WTC11 (cell line): ENCODE results near the gene ZBP1. TPM values are rescaled to one million over a fixed set of nuclear protein-coding genes. Genes with fewer than 3 reads are reported as not detected.

ENCODE experiments used
- ATAC-seq: fragments of 200-7000 bp; cut with Tn5 transposase; 2 replicates; pipeline ENCODE4 v1.10.0; 2021; ENCODE audit warnings: mild to moderate bottlenecking, moderate library complexity
- CTCF ChIA-PET: fragments of 300-600 bp; sonication (Branson Sonifier 250); formaldehyde crosslinking; loops from one replicate; lab custom pipeline; 2021; ENCODE audit warnings: antibody characterized with exemption; lab: Charles Lee
- POLR2A ChIA-PET: fragments of 350-600 bp; sonication (Branson Sonifier 250); formaldehyde crosslinking; loops from one replicate; lab custom pipeline; 2021; ENCODE audit warnings: antibody characterized with exemption; lab: Charles Lee
- DNase-seq: peaks from one replicate; pipeline ENCODE4 v3.0.0; 2021; ENCODE audit warnings: low spot score
- H3K27ac Mint-ChIP-seq: 2 replicates; pipeline ENCODE4 v1.8.0; 2021; ENCODE audit warnings: mixed read lengths
- H3K27me3 Mint-ChIP-seq: 2 replicates; pipeline ENCODE4 v1.8.0; 2021; ENCODE audit warnings: low read depth, mild to moderate bottlenecking, moderate library complexity, mixed read lengths
- H3K36me3 Mint-ChIP-seq: 2 replicates; pipeline ENCODE4 v1.8.0; 2021; ENCODE audit warnings: mixed read lengths
- H3K4me1 Mint-ChIP-seq: 2 replicates; pipeline ENCODE4 v1.8.0; 2022; ENCODE audit warnings: mixed read lengths
- H3K4me3 Mint-ChIP-seq: 2 replicates; pipeline ENCODE4 v1.8.0; 2021; ENCODE audit warnings: mild to moderate bottlenecking, moderate library complexity, mixed read lengths
- H3K9me3 Mint-ChIP-seq: 2 replicates; pipeline ENCODE4 v1.8.0; 2021; ENCODE audit warnings: mixed read lengths
- CBFB ChIP-seq: sonication (generic); formaldehyde crosslinking; IDR thresholded peaks from 2 replicates; pipeline ENCODE4 v1.8.1; 2022; ENCODE audit warnings: mild to moderate bottlenecking, low read depth, missing genetic modification reagents
- ELF4 ChIP-seq: sonication (generic); formaldehyde crosslinking; IDR thresholded peaks from 2 replicates; pipeline ENCODE4 v1.8.1; 2022; ENCODE audit warnings: low read depth, mild to moderate bottlenecking, moderate library complexity, missing genetic modification reagents
- KAT7 ChIP-seq: sonication (generic); formaldehyde crosslinking; IDR thresholded peaks from 2 replicates; pipeline ENCODE4 v1.8.1; 2023; ENCODE audit warnings: missing genetic modification reagents, mild to moderate bottlenecking, borderline replicate concordance
- MXD4 ChIP-seq: fragments of 250-450 bp; sonication (Bioruptor Pico); IDR thresholded peaks from 2 replicates; pipeline ENCODE4 v1.8.0; 2021; ENCODE audit warnings: mild to moderate bottlenecking, moderate library complexity, borderline replicate concordance
- MYBL2 ChIP-seq: sonication (generic); formaldehyde crosslinking; IDR thresholded peaks from 2 replicates; pipeline ENCODE4 v1.8.1; 2023; ENCODE audit warnings: mild to moderate bottlenecking, moderate library complexity, missing genetic modification reagents
- NFE2L1 ChIP-seq: sonication (generic); formaldehyde crosslinking; IDR thresholded peaks from 2 replicates; pipeline ENCODE4 v1.8.1; 2023; ENCODE audit warnings: missing genetic modification reagents
- OVOL2 ChIP-seq: fragments of 250-450 bp; sonication (Bioruptor Pico); IDR thresholded peaks from 2 replicates; pipeline ENCODE4 v1.9.0; 2021; ENCODE audit warnings: mild to moderate bottlenecking, borderline replicate concordance
- PRDM15 ChIP-seq: sonication (generic); formaldehyde crosslinking; IDR thresholded peaks from 2 replicates; pipeline ENCODE4 v1.8.0; 2022; ENCODE audit warnings: missing genetic modification reagents
- RELA ChIP-seq: sonication (generic); formaldehyde crosslinking; IDR thresholded peaks from 2 replicates; pipeline ENCODE4 v1.8.1; 2022; ENCODE audit warnings: missing genetic modification reagents, mild to moderate bottlenecking, borderline replicate concordance
- RORB ChIP-seq: fragments of 250-450 bp; sonication (Bioruptor Pico); IDR thresholded peaks from 2 replicates; pipeline ENCODE4 v1.9.0; 2021; ENCODE audit warnings: mild to moderate bottlenecking
- SP1 ChIP-seq: sonication (generic); formaldehyde crosslinking; conservative IDR thresholded peaks from 2 replicates; pipeline ENCODE4 v1.8.1; 2022; ENCODE audit warnings: missing genetic modification reagents
- STAT6 ChIP-seq: sonication (generic); formaldehyde crosslinking; conservative IDR thresholded peaks from 2 replicates; pipeline ENCODE4 v1.8.1; 2023; ENCODE audit warnings: mild to moderate bottlenecking, low read depth, missing genetic modification reagents, moderate library complexity
- ZBTB21 ChIP-seq: sonication (generic); formaldehyde crosslinking; IDR thresholded peaks from 2 replicates; pipeline ENCODE4 v1.8.1; 2023; ENCODE audit warnings: mild to moderate bottlenecking, missing genetic modification reagents, borderline replicate concordance
- ZNF138 ChIP-seq: sonication (generic); formaldehyde crosslinking; conservative IDR thresholded peaks from 2 replicates; pipeline ENCODE4 v1.8.1; 2022; ENCODE audit warnings: mild to moderate bottlenecking, moderate library complexity, missing genetic modification reagents
- ZNF232 ChIP-seq: sonication (generic); formaldehyde crosslinking; IDR thresholded peaks from 2 replicates; pipeline ENCODE4 v1.8.0; 2022; ENCODE audit warnings: mild to moderate bottlenecking, missing genetic modification reagents
- ZNF263 ChIP-seq: sonication (generic); formaldehyde crosslinking; IDR thresholded peaks from 2 replicates; pipeline ENCODE4 v1.8.1; 2022; ENCODE audit warnings: low read depth, mild to moderate bottlenecking, moderate library complexity, missing genetic modification reagents
- ZNF396 ChIP-seq: fragments of 250-450 bp; sonication (Bioruptor Pico); IDR thresholded peaks from 2 replicates; pipeline ENCODE4 v1.8.0; 2021; ENCODE audit warnings: mild to moderate bottlenecking, moderate library complexity, borderline replicate concordance
- ZNF532 ChIP-seq: fragments of 250-450 bp; sonication (Bioruptor Pico); IDR thresholded peaks from 2 replicates; pipeline ENCODE4 v1.9.0; 2021; ENCODE audit warnings: mild to moderate bottlenecking, borderline replicate concordance
- total RNA-seq: library from RNA; stranded (reverse); gene quantifications from 3 replicates; pipeline ENCODE4 v1.2.3, GENCODE V29; 2021
- TF ChIP-seq, protein P1 (sequence below): fragments of 250-450 bp; sonication (Bioruptor Pico); IDR thresholded peaks from 2 replicates; pipeline ENCODE4 v1.9.0; 2021; ENCODE audit warnings: mild to moderate bottlenecking

Gene ZBP1
- total RNA-seq, 1 experiment from 2014 or later: not detected

- TF ChIP-seq, protein P1, sequence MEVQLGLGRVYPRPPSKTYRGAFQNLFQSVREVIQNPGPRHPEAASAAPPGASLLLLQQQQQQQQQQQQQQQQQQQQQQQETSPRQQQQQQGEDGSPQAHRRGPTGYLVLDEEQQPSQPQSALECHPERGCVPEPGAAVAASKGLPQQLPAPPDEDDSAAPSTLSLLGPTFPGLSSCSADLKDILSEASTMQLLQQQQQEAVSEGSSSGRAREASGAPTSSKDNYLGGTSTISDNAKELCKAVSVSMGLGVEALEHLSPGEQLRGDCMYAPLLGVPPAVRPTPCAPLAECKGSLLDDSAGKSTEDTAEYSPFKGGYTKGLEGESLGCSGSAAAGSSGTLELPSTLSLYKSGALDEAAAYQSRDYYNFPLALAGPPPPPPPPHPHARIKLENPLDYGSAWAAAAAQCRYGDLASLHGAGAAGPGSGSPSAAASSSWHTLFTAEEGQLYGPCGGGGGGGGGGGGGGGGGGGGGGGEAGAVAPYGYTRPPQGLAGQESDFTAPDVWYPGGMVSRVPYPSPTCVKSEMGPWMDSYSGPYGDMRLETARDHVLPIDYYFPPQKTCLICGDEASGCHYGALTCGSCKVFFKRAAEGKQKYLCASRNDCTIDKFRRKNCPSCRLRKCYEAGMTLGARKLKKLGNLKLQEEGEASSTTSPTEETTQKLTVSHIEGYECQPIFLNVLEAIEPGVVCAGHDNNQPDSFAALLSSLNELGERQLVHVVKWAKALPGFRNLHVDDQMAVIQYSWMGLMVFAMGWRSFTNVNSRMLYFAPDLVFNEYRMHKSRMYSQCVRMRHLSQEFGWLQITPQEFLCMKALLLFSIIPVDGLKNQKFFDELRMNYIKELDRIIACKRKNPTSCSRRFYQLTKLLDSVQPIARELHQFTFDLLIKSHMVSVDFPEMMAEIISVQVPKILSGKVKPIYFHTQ (CRISPR knock-in tag): no peak
- TF ChIP-seq KAT7 (CRISPR knock-in tag): no peak
- TF ChIP-seq ZNF232 (CRISPR knock-in tag): no peak
- no peak for TF ChIP-seq STAT6 (CRISPR knock-in tag)
- no peak for TF ChIP-seq ELF4 (CRISPR knock-in tag)
Measured at GRCh38 chr20:57615445-57615811, 4.8 kb downstream of the ZBP1 start (continued).

DNA sequence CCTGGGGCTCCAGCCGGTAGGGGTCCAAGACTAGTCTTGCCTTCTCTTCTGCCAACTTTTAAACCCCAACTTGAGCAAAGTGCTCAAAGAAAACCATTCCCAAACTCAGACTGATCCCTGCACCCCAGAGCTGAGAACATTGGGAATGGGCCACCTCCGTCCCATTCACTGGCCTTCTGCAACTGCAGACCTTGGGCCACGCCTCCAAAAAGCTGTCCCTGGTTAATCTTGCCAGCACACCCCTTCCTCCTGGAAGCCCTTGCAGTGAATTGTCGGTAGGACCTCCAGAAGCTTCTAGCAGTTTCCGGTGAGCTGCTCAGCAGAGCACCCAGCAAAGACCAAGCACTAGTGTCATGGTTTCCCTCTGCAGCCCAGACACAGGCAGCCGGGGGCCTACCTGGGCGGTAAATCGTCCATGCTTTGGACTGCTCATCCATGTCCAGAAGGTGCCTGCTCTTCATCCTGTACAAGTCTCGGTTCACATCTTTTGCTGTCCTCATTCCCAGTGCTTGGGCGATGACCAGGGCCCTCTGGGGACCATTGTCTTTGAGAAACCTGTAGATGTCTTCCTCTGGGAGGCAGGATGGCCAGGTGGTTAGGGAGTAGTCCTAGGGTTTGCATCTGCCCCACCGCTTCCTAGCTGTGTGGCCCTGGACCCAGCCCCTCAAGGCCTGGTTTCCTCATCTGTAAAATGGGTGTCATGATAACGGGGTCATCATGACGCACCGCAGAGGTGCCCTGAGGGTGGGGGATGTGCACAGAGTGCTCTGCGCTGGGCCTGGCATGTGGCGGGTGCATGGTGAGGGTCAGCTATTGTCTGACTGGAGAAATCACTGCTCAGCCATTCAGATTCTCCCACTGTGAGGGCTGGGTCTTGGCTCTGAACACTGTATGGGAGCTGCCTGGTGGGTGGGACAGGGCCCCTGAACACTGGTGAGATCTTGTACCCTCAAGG lies 5.5 kb downstream of the ZBP1 start:
- Mint-ChIP-seq H3K36me3 (no peaks in the 10 kb centered on the region), H3K4me1 (0 out of 2 replicates have a peak, but pooled peaks cover under 1% of the 10 kb centered on the region), H3K27me3 (no peaks in the 10 kb centered on the region; the same call in 1 of the 2 replicates), H3K4me3 (no peak overlapping the region), H3K9me3 (no peaks in the 10 kb centered on the region), H3K27ac (no peak overlapping the region)
- CTCF ChIA-PET: interaction anchor here (0.6 to 5.8 kb wide), 3 partner anchors 7 to 565 kb away, joined by 3 to 37 read pairs (median 3); partner anchors contain the start of gene ZBP1
- no peak for ATAC-seq
- no peak for TF ChIP-seq CBFB (CRISPR knock-in tag)
- TF ChIP-seq ZNF263 (CRISPR knock-in tag): no peak
- no peak for TF ChIP-seq PRDM15 (CRISPR knock-in tag)
- no peak for TF ChIP-seq ZNF396 (CRISPR knock-in tag)
- TF ChIP-seq ZNF138: no peak
- TF ChIP-seq MXD4: no peak
- no peak for TF ChIP-seq MYBL2 (CRISPR knock-in tag)
- no peak for TF ChIP-seq OVOL2 (CRISPR knock-in tag)
- no peak for TF ChIP-seq RORB (CRISPR knock-in tag)
- TF ChIP-seq RELA (CRISPR knock-in tag): no peak
- TF ChIP-seq SP1 (CRISPR knock-in tag): no peak
- TF ChIP-seq ZBTB21 (CRISPR knock-in tag): no peak
- no peak for TF ChIP-seq ZNF532
- TF ChIP-seq NFE2L1 (CRISPR knock-in tag): no peak
- POLR2A ChIA-PET: interaction anchor here (0.6 kb wide), 1 partner anchor 23 kb away, joined by 5 read pairs; no protein-coding TSS in a partner anchor
- no peak for DNase-seq
